GM23338 (cell line): ENCODE results near the gene TMEM175.

ENCODE experiments used
- CREB1 ChIP-seq: fragments of 250-450 bp; sonication (Bioruptor Pico); IDR thresholded peaks from 2 replicates; pipeline ENCODE4 v1.5.0; 2020; ENCODE audit warnings: low read depth, mild to moderate bottlenecking, moderate library complexity
- EZH2 ChIP-seq: fragments of 200-600 bp; sonication (generic); IDR thresholded peaks from one replicate; pipeline ENCODE4 v1.8.0; 2017; ENCODE audit warnings: antibody characterized with exemption, mild to moderate bottlenecking, low read depth; ENCODE audit not compliant: unreplicated experiment
- POLR2AphosphoS5 ChIP-seq: IDR thresholded peaks from 2 replicates; pipeline ENCODE4 v1.6.1; 2016; ENCODE audit warnings: antibody characterized with exemption, low read depth
- ZNF114 ChIP-seq: fragments of 250-450 bp; sonication (Bioruptor Pico); IDR thresholded peaks from 2 replicates; pipeline ENCODE4 v1.5.0; 2020; ENCODE audit warnings: mild to moderate bottlenecking, moderate library complexity
- TF ChIP-seq, protein P1 (sequence below), 2 experiments: fragments of 200-600 bp in 1 of 2; sonication (generic) in 1 of 2; conservative IDR thresholded peaks; 2 replicates each; pipeline versions ENCODE4 v1.5.1 to v1.6.1; 2016 to 2017; ENCODE audit warnings: antibody characterized with exemption in 2 of 2, low read depth in 2 of 2, mild to moderate bottlenecking in 2 of 2, moderate library complexity in 1 of 2
- TF ChIP-seq, protein P2 (sequence below): IDR thresholded peaks from one replicate; pipeline ENCODE4 v1.6.1; 2018; ENCODE audit warnings: antibody characterized with exemption; ENCODE audit not compliant: unreplicated experiment

GRCh38 chr4:907103-907400, 25.2 kb upstream of the TMEM175 start:
- TF ChIP-seq, protein P1, sequence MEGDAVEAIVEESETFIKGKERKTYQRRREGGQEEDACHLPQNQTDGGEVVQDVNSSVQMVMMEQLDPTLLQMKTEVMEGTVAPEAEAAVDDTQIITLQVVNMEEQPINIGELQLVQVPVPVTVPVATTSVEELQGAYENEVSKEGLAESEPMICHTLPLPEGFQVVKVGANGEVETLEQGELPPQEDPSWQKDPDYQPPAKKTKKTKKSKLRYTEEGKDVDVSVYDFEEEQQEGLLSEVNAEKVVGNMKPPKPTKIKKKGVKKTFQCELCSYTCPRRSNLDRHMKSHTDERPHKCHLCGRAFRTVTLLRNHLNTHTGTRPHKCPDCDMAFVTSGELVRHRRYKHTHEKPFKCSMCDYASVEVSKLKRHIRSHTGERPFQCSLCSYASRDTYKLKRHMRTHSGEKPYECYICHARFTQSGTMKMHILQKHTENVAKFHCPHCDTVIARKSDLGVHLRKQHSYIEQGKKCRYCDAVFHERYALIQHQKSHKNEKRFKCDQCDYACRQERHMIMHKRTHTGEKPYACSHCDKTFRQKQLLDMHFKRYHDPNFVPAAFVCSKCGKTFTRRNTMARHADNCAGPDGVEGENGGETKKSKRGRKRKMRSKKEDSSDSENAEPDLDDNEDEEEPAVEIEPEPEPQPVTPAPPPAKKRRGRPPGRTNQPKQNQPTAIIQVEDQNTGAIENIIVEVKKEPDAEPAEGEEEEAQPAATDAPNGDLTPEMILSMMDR (conservative IDR thresholded peaks at IDR 0.05; ENCODE audit: low read depth in 2 of 2) = no peak
- TF ChIP-seq EZH2 (no peak), CREB1 (CRISPR knock-in tag) (no peak), POLR2AphosphoS5 (no peak), ZNF114 (no peak)
- TF ChIP-seq, protein P2, sequence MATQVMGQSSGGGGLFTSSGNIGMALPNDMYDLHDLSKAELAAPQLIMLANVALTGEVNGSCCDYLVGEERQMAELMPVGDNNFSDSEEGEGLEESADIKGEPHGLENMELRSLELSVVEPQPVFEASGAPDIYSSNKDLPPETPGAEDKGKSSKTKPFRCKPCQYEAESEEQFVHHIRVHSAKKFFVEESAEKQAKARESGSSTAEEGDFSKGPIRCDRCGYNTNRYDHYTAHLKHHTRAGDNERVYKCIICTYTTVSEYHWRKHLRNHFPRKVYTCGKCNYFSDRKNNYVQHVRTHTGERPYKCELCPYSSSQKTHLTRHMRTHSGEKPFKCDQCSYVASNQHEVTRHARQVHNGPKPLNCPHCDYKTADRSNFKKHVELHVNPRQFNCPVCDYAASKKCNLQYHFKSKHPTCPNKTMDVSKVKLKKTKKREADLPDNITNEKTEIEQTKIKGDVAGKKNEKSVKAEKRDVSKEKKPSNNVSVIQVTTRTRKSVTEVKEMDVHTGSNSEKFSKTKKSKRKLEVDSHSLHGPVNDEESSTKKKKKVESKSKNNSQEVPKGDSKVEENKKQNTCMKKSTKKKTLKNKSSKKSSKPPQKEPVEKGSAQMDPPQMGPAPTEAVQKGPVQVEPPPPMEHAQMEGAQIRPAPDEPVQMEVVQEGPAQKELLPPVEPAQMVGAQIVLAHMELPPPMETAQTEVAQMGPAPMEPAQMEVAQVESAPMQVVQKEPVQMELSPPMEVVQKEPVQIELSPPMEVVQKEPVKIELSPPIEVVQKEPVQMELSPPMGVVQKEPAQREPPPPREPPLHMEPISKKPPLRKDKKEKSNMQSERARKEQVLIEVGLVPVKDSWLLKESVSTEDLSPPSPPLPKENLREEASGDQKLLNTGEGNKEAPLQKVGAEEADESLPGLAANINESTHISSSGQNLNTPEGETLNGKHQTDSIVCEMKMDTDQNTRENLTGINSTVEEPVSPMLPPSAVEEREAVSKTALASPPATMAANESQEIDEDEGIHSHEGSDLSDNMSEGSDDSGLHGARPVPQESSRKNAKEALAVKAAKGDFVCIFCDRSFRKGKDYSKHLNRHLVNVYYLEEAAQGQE = no peak
